Measurements from ENCODE around the gene UBC. TPM values are rescaled to one million over a fixed set of nuclear protein-coding genes. Genes with fewer than 3 reads are reported as not detected.
A peak's percentile ranks its signal among the peaks of the same experiment; 100 is the strongest.

Gene UBC
- total and polyA plus RNA-seq, 9 of the 15 experiments (the other 6 are each of a cell fraction or from before 2014, with no cell fraction given), result 533 to 1,153 (median 813) TPM

DNA sequence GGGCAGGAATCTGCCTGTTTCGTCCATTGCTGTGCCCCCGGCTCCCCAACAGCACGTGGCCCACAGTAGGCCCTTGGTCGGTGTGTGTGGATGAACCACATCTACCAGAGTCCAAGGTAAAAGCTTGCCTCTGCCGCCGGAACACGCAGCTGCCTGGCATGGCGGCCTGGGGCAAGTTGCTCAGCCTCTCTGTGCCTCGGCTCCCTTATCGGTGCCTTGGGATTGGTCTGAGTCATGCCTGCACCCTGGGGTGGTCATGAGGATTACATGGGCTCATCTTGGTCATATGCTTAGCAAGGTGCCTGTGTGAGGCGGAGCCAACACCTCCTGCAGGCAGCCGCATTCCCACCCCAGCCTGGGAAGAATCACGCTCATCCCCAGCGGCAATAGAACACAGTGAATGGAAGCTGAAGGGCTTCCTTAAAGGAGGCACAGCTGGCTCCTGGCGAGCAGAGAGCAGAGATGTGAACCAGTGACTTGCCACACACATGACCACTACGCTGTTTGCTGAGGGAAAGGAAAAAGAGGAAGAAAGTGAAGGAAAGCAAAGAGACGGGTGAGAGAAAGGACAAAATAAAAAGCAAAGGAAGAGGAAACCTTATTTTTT, 45.3 kb downstream of the UBC start (continued):
- TF ChIP-seq MGA (IDR thresholded peaks at IDR 0.05) (peak; percentile 82), KLF16 (IDR thresholded peaks at IDR 0.05) (no peak), MLLT1 (IDR thresholded peaks at IDR 0.05) (peak in 1 of 2 experiments; percentile 76; a peak in 1 of 4 replicates), NRF1 (conservative IDR thresholded peaks at IDR 0.05 in 1 of 2, IDR thresholded peaks at IDR 0.05 in 1 of 2) (peak in 1 of 2 experiments; percentile 40; a peak in 3 of 4 replicates), FOXP4 (CRISPR knock-in tag; IDR thresholded peaks at IDR 0.05; ENCODE audit: borderline replicate concordance) (no peak)
- TF ChIP-seq, protein P1, sequence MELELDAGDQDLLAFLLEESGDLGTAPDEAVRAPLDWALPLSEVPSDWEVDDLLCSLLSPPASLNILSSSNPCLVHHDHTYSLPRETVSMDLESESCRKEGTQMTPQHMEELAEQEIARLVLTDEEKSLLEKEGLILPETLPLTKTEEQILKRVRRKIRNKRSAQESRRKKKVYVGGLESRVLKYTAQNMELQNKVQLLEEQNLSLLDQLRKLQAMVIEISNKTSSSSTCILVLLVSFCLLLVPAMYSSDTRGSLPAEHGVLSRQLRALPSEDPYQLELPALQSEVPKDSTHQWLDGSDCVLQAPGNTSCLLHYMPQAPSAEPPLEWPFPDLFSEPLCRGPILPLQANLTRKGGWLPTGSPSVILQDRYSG (tag; conservative IDR thresholded peaks at IDR 0.05; ENCODE audit: low read depth), result 0 out of 2 replicates have a peak, but pooled peaks have one; percentile 20
- TF ChIP-seq, protein P2, sequence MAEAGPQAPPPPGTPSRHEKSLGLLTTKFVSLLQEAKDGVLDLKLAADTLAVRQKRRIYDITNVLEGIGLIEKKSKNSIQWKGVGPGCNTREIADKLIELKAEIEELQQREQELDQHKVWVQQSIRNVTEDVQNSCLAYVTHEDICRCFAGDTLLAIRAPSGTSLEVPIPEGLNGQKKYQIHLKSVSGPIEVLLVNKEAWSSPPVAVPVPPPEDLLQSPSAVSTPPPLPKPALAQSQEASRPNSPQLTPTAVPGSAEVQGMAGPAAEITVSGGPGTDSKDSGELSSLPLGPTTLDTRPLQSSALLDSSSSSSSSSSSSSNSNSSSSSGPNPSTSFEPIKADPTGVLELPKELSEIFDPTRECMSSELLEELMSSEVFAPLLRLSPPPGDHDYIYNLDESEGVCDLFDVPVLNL (CRISPR knock-in tag; IDR thresholded peaks at IDR 0.05; ENCODE audit: low read depth), result no peak

All from K562 (cell line).